Measurements from ENCODE around the gene CHRND.

- TF ChIP-seq POLR2A (IDR thresholded peaks at IDR 0.05; ENCODE audit: low read length) (no peak), GATA1 (IDR thresholded peaks at IDR 0.05; ENCODE audit: low read depth, low read length) (no peak)
Observed at GRCh38 chr2:232503809-232504323, 22.1 kb upstream of the CHRND start.
